Fibroblast of skin of right biceps (primary cell): ENCODE results near the gene CEACAM4.
A peak's percentile ranks its signal among the peaks of the same experiment; 100 is the strongest.
"Not testable (repeated sequence)": the region's sequence is repeated elsewhere in the genome, so short reads cannot be mapped to it uniquely, and the experiment has no call there.

Experiments
- DNase-seq: peaks from one replicate; pipeline ENCODE4 v3.0.0-alpha.2; 2013

The CEACAM4 gene

GRCh38 chr19:41626877-41627276 lies at the start of gene CEACAM4:
Gene CEACAM4, minus strand, starts transcription at chr19:41627074. Its CDS starts 111 bp downstream, at chr19:41626963.
- DNase-seq = no peak

GRCh38 chr19:41671486-41671885 lies 44.6 kb upstream of the CEACAM4 start:
- no peak for DNase-seq

GRCh38 chr19:41670755-41671154 lies 43.9 kb upstream of the CEACAM4 start:
- no peak for DNase-seq

- DNase-seq = no peak
Observed at GRCh38 chr19:41668315-41668714, 41.4 kb upstream of the CEACAM4 start.

GRCh38 chr19:41666075-41666474 lies 39.2 kb upstream of the CEACAM4 start:
- no peak for DNase-seq

- DNase-seq = no peak
Observed at GRCh38 chr19:41657157-41657556, 30.3 kb upstream of the CEACAM4 start.

- DNase-seq = not testable (repeated sequence)
Observed at GRCh38 chr19:41656756-41657155, 29.9 kb upstream of the CEACAM4 start.

GRCh38 chr19:41652250-41652649 lies 25.4 kb upstream of the CEACAM4 start:
- no peak for DNase-seq

- DNase-seq = no peak
Observed at GRCh38 chr19:41649827-41650226, 23.0 kb upstream of the CEACAM4 start.

- peak; percentile 2 for DNase-seq
Observed at GRCh38 chr19:41646589-41647204, 19.8 kb upstream of the CEACAM4 start.

GRCh38 chr19:41641879-41642485 lies 15.1 kb upstream of the CEACAM4 start:
- peak; percentile 36 for DNase-seq

GRCh38 chr19:41638641-41639081 lies 11.8 kb upstream of the CEACAM4 start:
- no peak for DNase-seq

GRCh38 chr19:41637484-41637883 lies 10.6 kb upstream of the CEACAM4 start:
- no peak for DNase-seq

- no peak for DNase-seq
Observed at GRCh38 chr19:41627966-41628675, 1.2 kb upstream of the CEACAM4 start.

GRCh38 chr19:41626278-41626677 lies 596 bp downstream of the CEACAM4 start:
- DNase-seq = no peak

GRCh38 chr19:41624937-41625336 lies 1.9 kb downstream of the CEACAM4 start:
- DNase-seq = no peak

GRCh38 chr19:41624515-41624914 lies 2.4 kb downstream of the CEACAM4 start:
- no peak for DNase-seq

- no peak for DNase-seq
Observed at GRCh38 chr19:41623360-41623759, 3.5 kb downstream of the CEACAM4 start.

GRCh38 chr19:41621654-41622053 lies 5.2 kb downstream of the CEACAM4 start:
- no peak for DNase-seq

- DNase-seq = no peak
Observed at GRCh38 chr19:41621226-41621625, 5.6 kb downstream of the CEACAM4 start.

GRCh38 chr19:41620171-41620570 lies 6.7 kb downstream of the CEACAM4 start:
- DNase-seq = no peak

- no peak for DNase-seq
Observed at GRCh38 chr19:41619018-41619556, 7.8 kb downstream of the CEACAM4 start.

GRCh38 chr19:41617941-41618730 lies 8.7 kb downstream of the CEACAM4 start:
- no peak for DNase-seq
